ENCODE results near the gene WSB1.

DNA sequence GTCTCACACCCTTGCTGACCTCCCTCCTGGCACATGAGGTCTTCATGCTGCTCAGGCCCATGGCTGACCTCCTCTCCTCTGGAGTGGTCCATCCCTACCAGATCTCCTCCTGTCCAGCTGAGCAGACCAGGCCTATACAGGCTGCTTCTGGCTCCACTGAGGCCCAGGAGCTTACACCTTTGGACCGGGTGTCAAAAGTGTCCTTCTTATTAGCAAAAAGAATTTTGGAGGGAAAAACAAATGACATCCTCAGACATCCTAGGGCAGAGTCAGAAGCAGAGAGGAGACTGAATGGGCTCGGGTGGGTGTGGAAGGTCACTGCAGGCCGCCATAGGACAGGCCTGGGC is 38.1 kb downstream of the WSB1 start:
- TF ChIP-seq CTCF (IDR thresholded peaks at IDR 0.05; ENCODE audit: insufficient read depth, low read length), result no peak
- TF ChIP-seq, protein P1, sequence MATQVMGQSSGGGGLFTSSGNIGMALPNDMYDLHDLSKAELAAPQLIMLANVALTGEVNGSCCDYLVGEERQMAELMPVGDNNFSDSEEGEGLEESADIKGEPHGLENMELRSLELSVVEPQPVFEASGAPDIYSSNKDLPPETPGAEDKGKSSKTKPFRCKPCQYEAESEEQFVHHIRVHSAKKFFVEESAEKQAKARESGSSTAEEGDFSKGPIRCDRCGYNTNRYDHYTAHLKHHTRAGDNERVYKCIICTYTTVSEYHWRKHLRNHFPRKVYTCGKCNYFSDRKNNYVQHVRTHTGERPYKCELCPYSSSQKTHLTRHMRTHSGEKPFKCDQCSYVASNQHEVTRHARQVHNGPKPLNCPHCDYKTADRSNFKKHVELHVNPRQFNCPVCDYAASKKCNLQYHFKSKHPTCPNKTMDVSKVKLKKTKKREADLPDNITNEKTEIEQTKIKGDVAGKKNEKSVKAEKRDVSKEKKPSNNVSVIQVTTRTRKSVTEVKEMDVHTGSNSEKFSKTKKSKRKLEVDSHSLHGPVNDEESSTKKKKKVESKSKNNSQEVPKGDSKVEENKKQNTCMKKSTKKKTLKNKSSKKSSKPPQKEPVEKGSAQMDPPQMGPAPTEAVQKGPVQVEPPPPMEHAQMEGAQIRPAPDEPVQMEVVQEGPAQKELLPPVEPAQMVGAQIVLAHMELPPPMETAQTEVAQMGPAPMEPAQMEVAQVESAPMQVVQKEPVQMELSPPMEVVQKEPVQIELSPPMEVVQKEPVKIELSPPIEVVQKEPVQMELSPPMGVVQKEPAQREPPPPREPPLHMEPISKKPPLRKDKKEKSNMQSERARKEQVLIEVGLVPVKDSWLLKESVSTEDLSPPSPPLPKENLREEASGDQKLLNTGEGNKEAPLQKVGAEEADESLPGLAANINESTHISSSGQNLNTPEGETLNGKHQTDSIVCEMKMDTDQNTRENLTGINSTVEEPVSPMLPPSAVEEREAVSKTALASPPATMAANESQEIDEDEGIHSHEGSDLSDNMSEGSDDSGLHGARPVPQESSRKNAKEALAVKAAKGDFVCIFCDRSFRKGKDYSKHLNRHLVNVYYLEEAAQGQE (IDR thresholded peaks at IDR 0.05; ENCODE audit: insufficient replicate concordance, low read depth), result no peak
- TF ChIP-seq POLR2AphosphoS5 (IDR thresholded peaks at IDR 0.05; ENCODE audit: low read depth), result no peak
- no peak for TF ChIP-seq GABPA (IDR thresholded peaks at IDR 0.05; ENCODE audit: low read depth)
